K562 (cell line): ENCODE measurements around the gene CCDC127. TPM values are rescaled to one million over a fixed set of nuclear protein-coding genes. Genes with fewer than 3 reads are reported as not detected.

ENCODE experiments used
- ATAC-seq: fragments of 200-7000 bp; cut with Tn5 transposase; 3 replicates; pipeline ENCODE4 v1.9.1; 2020; ENCODE audit warnings: moderate library complexity
- BruUV-seq: library from RNA; stranded (reverse); fragments of 400-500 nt; replicated peaks from 2 replicates; lab custom pipeline; 2021; lab: Mats Ljungman, UMichigan
- CTCF ChIA-PET: fragments of 300-600 bp; formaldehyde crosslinking; extraction: SDS; loops from one replicate; lab custom pipeline; 2021; ENCODE audit warnings: low intra/inter-chr PET ratio; lab: Yijun Ruan, JAX
- POLR2A ChIA-PET: fragments of 300-600, 350-650 bp; sonication (Branson Sonifier 250); formaldehyde crosslinking; extraction: SDS; loops from one replicate; lab custom pipeline; 2021; ENCODE audit warnings: antibody characterized with exemption, inconsistent platforms; lab: Yijun Ruan, JAX
- DNase-seq, 4 experiments: peaks; one replicate each; pipeline versions ENCODE4 v3.0.0 to v3.0.0-alpha.2; 2011 to 2018; ENCODE audit warnings: low spot score in 3 of 4, mixed read lengths in 3 of 4; ENCODE audit errors: extremely low read depth in 1 of 4
- FAIRE-seq: peaks from 2 replicates; lab custom pipeline; 2011; peaks lifted over from hg19 to GRCh38; lab: Jason Lieb, UNC
- H2AFZ ChIP-seq: 2 replicates; pipeline ENCODE4 v1.6.0; 2011; ENCODE audit warnings: low read depth, low read length, control low read depth, inconsistent platforms
- H3K27ac ChIP-seq: fragments of 200-600 bp; 3 replicates; pipeline ENCODE4 v1.8.0; 2011; ENCODE audit warnings: low read depth, mild to moderate bottlenecking, control low read depth, inconsistent platforms, low read length, moderate library complexity, mixed read lengths; ENCODE audit errors: extremely low read depth
- H3K27me3 ChIP-seq, 2 experiments: fragments of 300-600 bp in 1 of 2; 2 replicates in 1 of 2; 3 replicates in 1 of 2; pipeline versions ENCODE4 v1.6.0 to v1.8.0; 2011; ENCODE audit warnings: inconsistent platforms in 2 of 2, low read length in 2 of 2, mild to moderate bottlenecking in 1 of 2, mixed read lengths in 1 of 2, moderate library complexity in 1 of 2; ENCODE audit not compliant: control insufficient read depth in 2 of 2, insufficient read depth in 2 of 2
- H3K36me3 ChIP-seq: fragments of 300-600 bp; 3 replicates; pipeline ENCODE4 v1.8.0; 2011; ENCODE audit warnings: mild to moderate bottlenecking, low read length, inconsistent platforms; ENCODE audit not compliant: control insufficient read depth, insufficient read depth
- H3K4me1 ChIP-seq, 2 experiments: fragments of 200-600 bp in 1 of 2; replicated peaks in 1 of 2; 2 replicates in 1 of 2; 3 replicates in 1 of 2; pipeline versions ENCODE4 v1.5.1 to v1.8.0; 2011; ENCODE audit warnings: inconsistent platforms in 2 of 2, low read length in 2 of 2, mild to moderate bottlenecking in 1 of 2, mixed read lengths in 1 of 2, moderate library complexity in 1 of 2; ENCODE audit not compliant: control insufficient read depth in 2 of 2, insufficient read depth in 2 of 2
- H3K4me2 ChIP-seq: 2 replicates; pipeline ENCODE4 v1.6.1; 2011; ENCODE audit warnings: low read length, control low read depth, inconsistent platforms, mixed read lengths; ENCODE audit not compliant: insufficient read depth
- H3K4me3 ChIP-seq: fragments of 200-600 bp; sonication (generic), shearing (Covaris generic); 2 replicates; pipeline ENCODE4 v1.5.1; 2016; ENCODE audit warnings: control low read depth, inconsistent platforms
- H3K79me2 ChIP-seq: fragments of 200-600 bp; 3 replicates; pipeline ENCODE4 v1.8.0; 2011; ENCODE audit warnings: low read length, inconsistent platforms; ENCODE audit not compliant: control insufficient read depth, insufficient read depth
- H3K9ac ChIP-seq, 2 experiments: 2 replicates each; pipeline versions ENCODE4 v1.6.0 to v1.6.1; 2011; ENCODE audit warnings: low read depth in 2 of 2, low read length in 2 of 2, control low read depth in 1 of 2, inconsistent platforms in 1 of 2, mild to moderate bottlenecking in 1 of 2, mixed read lengths in 1 of 2; ENCODE audit not compliant: insufficient read depth in 1 of 2
- H3K9me1 ChIP-seq: one replicate; pipeline ENCODE4 v1.6.0; 2011; ENCODE audit warnings: inconsistent platforms, mild to moderate bottlenecking, low read length, moderate library complexity; ENCODE audit not compliant: control insufficient read depth, insufficient read depth
- H3K9me3 ChIP-seq: replicated peaks from 2 replicates; pipeline ENCODE4 v1.5.1; 2011; ENCODE audit warnings: low read depth, low read length, inconsistent platforms; ENCODE audit not compliant: control insufficient read depth, insufficient read depth
- H4K20me1 ChIP-seq: replicated peaks from 2 replicates; pipeline ENCODE4 v1.6.1; 2011; ENCODE audit warnings: low read length, inconsistent platforms, mixed read lengths; ENCODE audit not compliant: control insufficient read depth, insufficient read depth
- MYBL2 ChIP-seq, 2 experiments: fragments of 450-650 bp in 1 of 2; sonication (generic) in 1 of 2; formaldehyde crosslinking in 1 of 2; IDR thresholded peaks; 2 replicates each; pipeline versions ENCODE4 v1.6.1 to v1.8.1; 2017 to 2022; ENCODE audit warnings: borderline replicate concordance in 1 of 2, inconsistent platforms in 1 of 2, low read depth in 1 of 2, mild to moderate bottlenecking in 1 of 2, missing genetic modification reagents in 1 of 2, moderate library complexity in 1 of 2
- RREB1 ChIP-seq: fragments of 250-450 bp; sonication (Bioruptor Pico); IDR thresholded peaks from 2 replicates; pipeline ENCODE4 v1.4.0; 2020
- WGBS: fragments of 100-300 bp; shearing (Covaris generic); methylation state at CpG from one replicate; pipeline ENCODE4 v1.1.6; 2016; ENCODE audit warnings: low coverage, mixed read lengths; ENCODE audit not compliant: insufficient coverage; ENCODE audit errors: missing lambda C conversion rate; 5-methylcytosine and 5-hydroxymethylcytosine counted together
- in situ Hi-C: fragments of 300-500 bp; cut with MboI; formaldehyde crosslinking; loops from 4 replicates; pipeline ENCODE4 v1.15.0; 2018; ENCODE audit warnings: inconsistent platforms, mixed read lengths
- intact Hi-C: fragments of 100-400 bp; cut with micrococcal nuclease; formaldehyde crosslinking; loops from 2 replicates; pipeline ENCODE4 v1.14.2; 2022
- polyA plus RNA-seq, 8 experiments: library from polyadenylated mRNA; depleted of rRNA in 4 of 8; stranded (reverse) in 5 of 8; unstranded in 3 of 8; fragments of >200 nt; fragmentation: Nextera tagmentation in 2 of 8; fragmentation: Illumina TruSeq in 1 of 8; extraction: Ambion mirVana in 2 of 8; extraction: Trizol in 1 of 8; gene quantifications; 2 replicates each; pipeline versions ENCODE4 v1.2.1 to v1.2.3, GENCODE V29; 2011 to 2014; ENCODE audit warnings: inconsistent platforms in 1 of 8, missing spikeins in 1 of 8
- total RNA-seq, 7 experiments: library from RNA; depleted of rRNA in 6 of 7; stranded (reverse); fragments of >200 nt in 6 of 7; fragmentation: Illumina TruSeq in 2 of 7; extraction: Trizol in 2 of 7; gene quantifications; 2 replicates each; pipeline versions ENCODE4 v1.2.1 to v1.2.3, GENCODE V29; 2011 to 2021; ENCODE audit warnings: low replicate concordance in 1 of 7

CCDC127 gene
- total and polyA plus RNA-seq, 9 of the 15 experiments (the other 6 are each of a cell fraction or from before 2014, with no cell fraction given), result 2.7 to 4.5 (median 4.1) TPM

- TF ChIP-seq RREB1 (CRISPR knock-in tag) (no peak), MYBL2 (IDR thresholded peaks at IDR 0.05; ENCODE audit: low read depth) (no peak), MYBL2 (CRISPR knock-in tag; IDR thresholded peaks at IDR 0.05; ENCODE audit: borderline replicate concordance) (no peak)
Measured at GRCh38 chr5:184471-184870, 33.5 kb downstream of the CCDC127 start (continued).

- POLR2A ChIA-PET, result no interaction called here
- in situ Hi-C loops, result no loop called here
- Histone ChIP-seq H3K4me3 (no peak overlapping the region), H3K4me2 (no peak overlapping the region), H3K79me2 (no peaks in the 10 kb centered on the region), H3K9ac (no peak overlapping the region; a peak in 1 of 4 replicates), H3K9me1 (no peaks in the 10 kb centered on the region), H3K9me3 (no peaks in the 10 kb centered on the region), H3K36me3 (no peaks in the 10 kb centered on the region), H3K4me1 (peaks cover 0 to 17% of the 10 kb centered on the region in 2 experiments; a peak in 1 of 5 replicates), H3K27me3 (peaks cover 67 to 81% of the 10 kb centered on the region in 2 experiments), H2AFZ (no peak overlapping the region), H3K27ac (no peak overlapping the region), H4K20me1 (peaks cover 12% of the 10 kb centered on the region; the same call in 1 of the 2 replicates)
- ATAC-seq, result no peak
- CTCF ChIA-PET, result no interaction called here
- WGBS, result 5% methylated on average over 12 of the region's 12 CpGs
- intact Hi-C loops, result no loop called here
- FAIRE-seq, result no peak
- no TSS peak for BruUV-seq
- DNase-seq, result no peak
Measured at GRCh38 chr5:182126-182525, 35.8 kb downstream of the CCDC127 start.
